RWPE2 (cell line): ENCODE results near the gene PEX14.
"Not testable (repeated sequence)": the region's sequence is repeated elsewhere in the genome, so short reads cannot be mapped to it uniquely, and the experiment has no call there.

Experiments used
- ATAC-seq: fragments of 200-7000 bp; cut with Tn5 transposase; 3 replicates; pipeline ENCODE4 v1.9.1; 2021; ENCODE audit warnings: low read depth
- DNase-seq: peaks from one replicate; pipeline ENCODE4 v3.0.0-alpha.2; 2020; ENCODE audit warnings: low spot score
- H3K27ac ChIP-seq: fragments of 450-650 bp; 2 replicates; pipeline ENCODE4 v1.5.1; 2017; ENCODE audit warnings: mild to moderate bottlenecking; ENCODE audit not compliant: poor library complexity, severe bottlenecking
- H3K27me3 ChIP-seq: fragments of 250-450 bp; sonication (Bioruptor Pico); 2 replicates; pipeline ENCODE4 v1.5.1; 2021; ENCODE audit warnings: mild to moderate bottlenecking, moderate library complexity; ENCODE audit not compliant: insufficient read depth, poor library complexity, severe bottlenecking
- H3K36me3 ChIP-seq: fragments of 250-450 bp; sonication (Bioruptor Pico); 2 replicates; pipeline ENCODE4 v1.5.1; 2020; ENCODE audit warnings: low read depth, mild to moderate bottlenecking, moderate library complexity
- H3K4me1 ChIP-seq: fragments of 250-450 bp; sonication (Bioruptor Pico); 2 replicates; pipeline ENCODE4 v1.5.1; 2021; ENCODE audit warnings: mild to moderate bottlenecking, moderate library complexity; ENCODE audit not compliant: insufficient read depth, poor library complexity, severe bottlenecking
- H3K4me3 ChIP-seq: fragments of 250-450 bp; sonication (Bioruptor Pico); 2 replicates; pipeline ENCODE4 v1.5.1; 2021; ENCODE audit warnings: mild to moderate bottlenecking, moderate library complexity; ENCODE audit not compliant: severe bottlenecking
- H3K9me3 ChIP-seq: fragments of 250-450 bp; sonication (Bioruptor Pico); 2 replicates; pipeline ENCODE4 v1.5.1; 2021; ENCODE audit warnings: mild to moderate bottlenecking, moderate library complexity; ENCODE audit not compliant: severe bottlenecking
- TF ChIP-seq, protein P1 (sequence below): fragments of 450-650 bp; IDR thresholded peaks from one replicate; pipeline ENCODE4 v1.5.1; 2017; ENCODE audit warnings: mild to moderate bottlenecking, moderate library complexity; ENCODE audit not compliant: poor library complexity, severe bottlenecking

PEX14 gene

DNA sequence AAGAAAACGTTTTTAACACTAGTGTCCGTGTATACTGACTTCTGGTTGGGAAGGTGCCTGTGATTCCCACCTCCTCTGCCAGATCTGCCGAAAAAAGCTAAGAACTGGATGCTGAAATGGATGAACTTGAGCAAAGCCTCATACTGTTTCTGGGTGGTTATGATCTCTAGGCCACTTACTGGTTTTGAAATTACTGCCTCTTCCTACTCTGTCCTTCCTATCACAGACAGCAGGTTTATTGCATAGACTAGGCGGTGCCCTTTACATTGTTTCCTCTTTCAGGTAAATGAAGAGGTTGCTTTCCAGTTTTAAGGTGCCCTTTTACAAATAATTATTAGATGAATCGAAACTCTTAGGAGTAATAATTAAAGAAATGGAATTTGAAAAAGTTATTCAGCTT lies 27.5 kb downstream of the PEX14 start:
- Histone ChIP-seq H3K27ac (no peak overlapping the region), H3K4me1 (no peaks in the 10 kb centered on the region), H3K9me3 (no peaks in the 10 kb centered on the region), H3K4me3 (no peak overlapping the region), H3K27me3 (no peaks in the 10 kb centered on the region), H3K36me3 (no peaks in the 10 kb centered on the region)
- ATAC-seq, result no peak
- TF ChIP-seq, protein P1, sequence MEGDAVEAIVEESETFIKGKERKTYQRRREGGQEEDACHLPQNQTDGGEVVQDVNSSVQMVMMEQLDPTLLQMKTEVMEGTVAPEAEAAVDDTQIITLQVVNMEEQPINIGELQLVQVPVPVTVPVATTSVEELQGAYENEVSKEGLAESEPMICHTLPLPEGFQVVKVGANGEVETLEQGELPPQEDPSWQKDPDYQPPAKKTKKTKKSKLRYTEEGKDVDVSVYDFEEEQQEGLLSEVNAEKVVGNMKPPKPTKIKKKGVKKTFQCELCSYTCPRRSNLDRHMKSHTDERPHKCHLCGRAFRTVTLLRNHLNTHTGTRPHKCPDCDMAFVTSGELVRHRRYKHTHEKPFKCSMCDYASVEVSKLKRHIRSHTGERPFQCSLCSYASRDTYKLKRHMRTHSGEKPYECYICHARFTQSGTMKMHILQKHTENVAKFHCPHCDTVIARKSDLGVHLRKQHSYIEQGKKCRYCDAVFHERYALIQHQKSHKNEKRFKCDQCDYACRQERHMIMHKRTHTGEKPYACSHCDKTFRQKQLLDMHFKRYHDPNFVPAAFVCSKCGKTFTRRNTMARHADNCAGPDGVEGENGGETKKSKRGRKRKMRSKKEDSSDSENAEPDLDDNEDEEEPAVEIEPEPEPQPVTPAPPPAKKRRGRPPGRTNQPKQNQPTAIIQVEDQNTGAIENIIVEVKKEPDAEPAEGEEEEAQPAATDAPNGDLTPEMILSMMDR, result no peak
- DNase-seq, result no peak

DNA sequence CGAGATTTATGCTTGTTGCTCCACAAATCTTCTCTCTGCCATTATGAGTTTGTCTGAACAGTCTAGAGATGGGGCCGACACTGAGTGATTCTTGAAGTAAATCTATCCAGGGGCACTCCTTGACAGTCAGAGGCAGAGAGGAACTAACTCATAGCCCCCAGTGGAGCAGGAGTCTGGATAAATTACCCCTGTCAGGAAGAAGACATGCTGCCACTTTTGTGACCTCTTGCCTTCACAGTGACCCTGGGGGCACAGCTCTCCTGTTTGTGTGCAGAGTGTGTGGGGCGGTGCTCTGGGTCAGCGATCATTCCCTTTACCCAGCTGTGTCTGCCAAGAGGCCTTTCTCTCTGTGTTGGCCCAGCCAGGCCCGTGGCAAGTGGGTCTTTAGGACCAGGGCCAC lies 29.5 kb downstream of the PEX14 start:
- DNase-seq, result no peak
- H3K27ac ChIP-seq, result no peak overlapping the region
- H3K4me1 ChIP-seq, result peaks cover 4% of the 10 kb centered on the region
- H3K4me3 ChIP-seq, result no peak overlapping the region
- no peak for ATAC-seq
- TF ChIP-seq, protein P1, result no peak
- H3K27me3 ChIP-seq, result no peaks in the 10 kb centered on the region
- H3K9me3 ChIP-seq, result no peaks in the 10 kb centered on the region
- no peaks in the 10 kb centered on the region for H3K36me3 ChIP-seq

DNA sequence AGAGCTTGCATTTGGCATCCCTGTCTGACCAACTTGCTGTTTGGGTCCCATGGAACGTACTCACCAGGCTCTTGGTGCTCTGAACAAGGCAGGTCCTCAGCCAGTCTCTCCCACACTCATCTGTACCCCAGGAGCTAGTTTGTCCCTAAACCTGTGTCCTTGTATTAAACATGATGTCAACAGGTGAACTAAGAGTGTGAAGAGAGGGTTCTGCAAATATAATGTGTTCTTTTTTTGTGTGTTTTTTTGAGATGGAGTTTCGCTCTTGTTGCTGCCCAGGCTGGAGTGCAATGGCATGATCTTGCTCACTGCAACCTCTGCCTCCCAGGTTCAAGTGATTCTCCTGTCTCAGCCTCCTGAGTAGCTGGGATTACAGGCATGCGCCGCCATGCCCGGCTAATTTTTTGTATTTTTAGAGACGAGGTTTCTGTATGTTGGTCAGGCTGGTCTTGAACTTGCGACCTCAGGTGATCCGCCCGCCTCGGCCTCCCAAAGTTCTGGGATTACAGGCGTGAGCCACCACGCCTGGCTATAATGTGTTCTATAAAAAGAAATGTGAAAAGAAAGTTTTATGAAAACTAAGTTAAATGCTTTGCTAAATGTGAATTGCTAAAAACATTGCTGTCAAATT lies 31.4 kb downstream of the PEX14 start:
- H3K4me3 ChIP-seq, H3K27ac ChIP-seq, DNase-seq, H3K9me3 ChIP-seq, H3K27me3 ChIP-seq, ATAC-seq, H3K36me3 ChIP-seq: not testable (repeated sequence)
- peaks cover 22% of the 10 kb centered on the region for H3K4me1 ChIP-seq

DNA sequence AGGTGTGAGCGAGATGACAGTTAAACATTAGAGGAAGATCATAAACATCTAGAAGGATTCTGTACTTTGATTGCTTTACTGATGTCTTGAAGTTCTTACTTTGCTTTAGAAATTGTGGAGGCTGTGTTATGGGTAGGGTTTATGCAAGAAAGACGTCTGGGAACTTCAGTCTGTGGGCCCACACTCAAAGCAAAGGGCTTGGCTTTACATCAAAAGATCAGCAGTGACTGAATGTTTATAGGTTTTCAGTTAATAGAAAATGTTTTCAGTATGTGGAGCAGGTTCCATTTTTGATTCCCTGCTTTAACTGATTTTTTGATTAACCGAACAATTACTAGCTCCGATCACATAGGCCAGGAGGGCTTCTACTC lies 31.9 kb downstream of the PEX14 start:
- no peak overlapping the region for H3K27ac ChIP-seq
- no peaks in the 10 kb centered on the region for H3K27me3 ChIP-seq
- DNase-seq (no peak), ATAC-seq (no peak)
- TF ChIP-seq, protein P1, result no peak
- H3K4me1 ChIP-seq, result peaks cover 27% of the 10 kb centered on the region
- H3K4me3 ChIP-seq, result no peak overlapping the region
- H3K36me3 ChIP-seq, result no peaks in the 10 kb centered on the region; the same call in 1 of the 2 replicates
- H3K9me3 ChIP-seq, result no peaks in the 10 kb centered on the region

DNA sequence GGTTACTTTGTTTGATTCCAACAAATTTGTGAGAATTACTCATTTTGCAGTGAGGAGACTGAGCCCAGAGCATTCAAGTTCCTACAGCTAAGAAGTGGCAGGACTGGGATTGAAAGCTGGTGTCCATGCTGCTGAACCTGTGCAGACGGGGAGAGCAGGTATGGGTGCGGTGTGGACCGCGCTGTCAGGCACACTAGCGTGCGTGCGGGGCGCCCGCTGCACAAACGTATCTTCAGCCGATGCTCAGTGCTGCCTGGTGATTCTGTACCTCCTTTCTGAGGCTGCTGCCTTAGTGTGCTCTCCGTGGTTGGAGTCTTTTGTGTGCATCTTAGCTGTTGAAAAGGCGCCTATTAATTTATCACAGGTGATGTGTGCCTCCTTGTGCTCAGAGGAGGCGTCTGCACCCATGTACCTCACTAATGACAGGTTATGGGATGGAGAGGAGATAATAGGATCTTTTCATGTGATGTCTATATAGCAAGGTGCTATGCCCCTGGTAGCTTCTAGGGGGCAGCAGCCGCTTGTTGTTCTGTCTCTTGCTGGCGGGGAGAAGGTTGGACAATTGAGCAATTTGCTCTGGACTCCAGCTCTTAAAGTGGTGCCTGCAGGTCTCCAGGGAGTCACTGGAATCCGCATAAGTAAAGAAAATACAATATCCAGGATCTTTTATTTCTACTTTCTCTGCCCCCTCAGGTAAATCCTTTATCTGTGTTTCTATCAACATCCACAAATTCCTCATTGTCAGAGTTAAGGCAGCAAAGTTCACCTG lies 32.5 kb downstream of the PEX14 start:
- Histone ChIP-seq H3K4me1 (peaks cover 29% of the 10 kb centered on the region), H3K27ac (no peak overlapping the region), H3K27me3 (no peaks in the 10 kb centered on the region), H3K36me3 (no peaks in the 10 kb centered on the region; the same call in 1 of the 2 replicates), H3K9me3 (no peaks in the 10 kb centered on the region), H3K4me3 (no peak overlapping the region)
- DNase-seq (no peak), ATAC-seq (peak; percentile 56)
- TF ChIP-seq, protein P1, result peak; percentile 94
